HL-60 (cell line): ENCODE measurements around the gene RNF121.

ENCODE experiments used
- DNase-seq, 2 experiments: peaks; one replicate each; pipeline ENCODE4 v3.0.0-alpha.2; 2010 to 2020; ENCODE audit warnings: low read depth in 1 of 2, low spot score in 1 of 2
- H3K27ac ChIP-seq: fragments of 250-450 bp; sonication (Bioruptor Pico); replicated peaks from 2 replicates; pipeline ENCODE4 v1.5.1; 2020; ENCODE audit warnings: mild to moderate bottlenecking, moderate library complexity
- H3K27me3 ChIP-seq: fragments of 250-450 bp; sonication (Bioruptor Pico); 2 replicates; pipeline ENCODE4 v1.5.1; 2021; ENCODE audit warnings: mild to moderate bottlenecking, moderate library complexity; ENCODE audit not compliant: insufficient read depth, poor library complexity, severe bottlenecking
- H3K4me3 ChIP-seq: replicated peaks from 2 replicates; pipeline ENCODE4 v1.5.1; 2011; ENCODE audit warnings: mild to moderate bottlenecking, control low read depth, low read length; ENCODE audit not compliant: insufficient read depth
- GABPA ChIP-seq: IDR thresholded peaks from 2 replicates; pipeline ENCODE4 v1.6.1; 2012; ENCODE audit warnings: low read depth
- POLR2AphosphoS5 ChIP-seq: IDR thresholded peaks from 2 replicates; pipeline ENCODE4 v1.6.1; 2012; ENCODE audit warnings: low read depth
- SPI1 ChIP-seq: IDR thresholded peaks from 2 replicates; pipeline ENCODE4 v1.6.1; 2012; ENCODE audit warnings: low read depth, mild to moderate bottlenecking, borderline replicate concordance
- TF ChIP-seq, protein P1 (sequence below): IDR thresholded peaks from one replicate; pipeline ENCODE4 v1.5.1; 2011; ENCODE audit warnings: low read length, control low read depth, inconsistent platforms; ENCODE audit not compliant: insufficient read depth
- TF ChIP-seq, protein P2 (sequence below): IDR thresholded peaks from 2 replicates; pipeline ENCODE4 v1.6.1; 2012; ENCODE audit warnings: low read depth; ENCODE audit not compliant: insufficient replicate concordance

The RNF121 gene

DNA sequence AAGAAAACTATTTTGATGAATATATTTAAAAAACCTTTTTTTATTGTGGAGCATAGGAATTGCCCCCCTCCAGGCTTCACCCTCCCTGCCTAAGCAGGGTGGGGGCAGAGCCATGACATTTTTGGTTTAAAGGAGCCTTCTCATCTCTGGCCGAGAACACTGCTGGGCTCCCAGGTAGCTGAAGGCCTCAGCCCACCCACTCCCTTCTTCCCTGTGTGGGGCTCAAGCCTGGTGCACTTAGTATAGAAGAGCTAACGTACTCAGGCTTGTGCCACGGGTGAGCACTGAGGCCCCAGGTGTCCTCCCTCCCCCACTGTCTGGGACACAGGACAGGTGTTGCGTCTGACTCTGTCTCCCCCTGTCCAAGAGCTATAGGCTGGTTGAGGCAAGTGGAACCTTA lies 67.7 kb downstream of the RNF121 start:
- Histone ChIP-seq H3K27ac (peak overlapping the region; percentile 40), H3K27me3 (no peaks in the 10 kb centered on the region), H3K4me3 (no peak overlapping the region)
- no peak for DNase-seq
- TF ChIP-seq, protein P1, sequence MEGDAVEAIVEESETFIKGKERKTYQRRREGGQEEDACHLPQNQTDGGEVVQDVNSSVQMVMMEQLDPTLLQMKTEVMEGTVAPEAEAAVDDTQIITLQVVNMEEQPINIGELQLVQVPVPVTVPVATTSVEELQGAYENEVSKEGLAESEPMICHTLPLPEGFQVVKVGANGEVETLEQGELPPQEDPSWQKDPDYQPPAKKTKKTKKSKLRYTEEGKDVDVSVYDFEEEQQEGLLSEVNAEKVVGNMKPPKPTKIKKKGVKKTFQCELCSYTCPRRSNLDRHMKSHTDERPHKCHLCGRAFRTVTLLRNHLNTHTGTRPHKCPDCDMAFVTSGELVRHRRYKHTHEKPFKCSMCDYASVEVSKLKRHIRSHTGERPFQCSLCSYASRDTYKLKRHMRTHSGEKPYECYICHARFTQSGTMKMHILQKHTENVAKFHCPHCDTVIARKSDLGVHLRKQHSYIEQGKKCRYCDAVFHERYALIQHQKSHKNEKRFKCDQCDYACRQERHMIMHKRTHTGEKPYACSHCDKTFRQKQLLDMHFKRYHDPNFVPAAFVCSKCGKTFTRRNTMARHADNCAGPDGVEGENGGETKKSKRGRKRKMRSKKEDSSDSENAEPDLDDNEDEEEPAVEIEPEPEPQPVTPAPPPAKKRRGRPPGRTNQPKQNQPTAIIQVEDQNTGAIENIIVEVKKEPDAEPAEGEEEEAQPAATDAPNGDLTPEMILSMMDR = no peak
- TF ChIP-seq SPI1 = no peak
- no peak for TF ChIP-seq GABPA
- TF ChIP-seq POLR2AphosphoS5 = no peak
- TF ChIP-seq, protein P2, sequence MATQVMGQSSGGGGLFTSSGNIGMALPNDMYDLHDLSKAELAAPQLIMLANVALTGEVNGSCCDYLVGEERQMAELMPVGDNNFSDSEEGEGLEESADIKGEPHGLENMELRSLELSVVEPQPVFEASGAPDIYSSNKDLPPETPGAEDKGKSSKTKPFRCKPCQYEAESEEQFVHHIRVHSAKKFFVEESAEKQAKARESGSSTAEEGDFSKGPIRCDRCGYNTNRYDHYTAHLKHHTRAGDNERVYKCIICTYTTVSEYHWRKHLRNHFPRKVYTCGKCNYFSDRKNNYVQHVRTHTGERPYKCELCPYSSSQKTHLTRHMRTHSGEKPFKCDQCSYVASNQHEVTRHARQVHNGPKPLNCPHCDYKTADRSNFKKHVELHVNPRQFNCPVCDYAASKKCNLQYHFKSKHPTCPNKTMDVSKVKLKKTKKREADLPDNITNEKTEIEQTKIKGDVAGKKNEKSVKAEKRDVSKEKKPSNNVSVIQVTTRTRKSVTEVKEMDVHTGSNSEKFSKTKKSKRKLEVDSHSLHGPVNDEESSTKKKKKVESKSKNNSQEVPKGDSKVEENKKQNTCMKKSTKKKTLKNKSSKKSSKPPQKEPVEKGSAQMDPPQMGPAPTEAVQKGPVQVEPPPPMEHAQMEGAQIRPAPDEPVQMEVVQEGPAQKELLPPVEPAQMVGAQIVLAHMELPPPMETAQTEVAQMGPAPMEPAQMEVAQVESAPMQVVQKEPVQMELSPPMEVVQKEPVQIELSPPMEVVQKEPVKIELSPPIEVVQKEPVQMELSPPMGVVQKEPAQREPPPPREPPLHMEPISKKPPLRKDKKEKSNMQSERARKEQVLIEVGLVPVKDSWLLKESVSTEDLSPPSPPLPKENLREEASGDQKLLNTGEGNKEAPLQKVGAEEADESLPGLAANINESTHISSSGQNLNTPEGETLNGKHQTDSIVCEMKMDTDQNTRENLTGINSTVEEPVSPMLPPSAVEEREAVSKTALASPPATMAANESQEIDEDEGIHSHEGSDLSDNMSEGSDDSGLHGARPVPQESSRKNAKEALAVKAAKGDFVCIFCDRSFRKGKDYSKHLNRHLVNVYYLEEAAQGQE = no peak

DNA sequence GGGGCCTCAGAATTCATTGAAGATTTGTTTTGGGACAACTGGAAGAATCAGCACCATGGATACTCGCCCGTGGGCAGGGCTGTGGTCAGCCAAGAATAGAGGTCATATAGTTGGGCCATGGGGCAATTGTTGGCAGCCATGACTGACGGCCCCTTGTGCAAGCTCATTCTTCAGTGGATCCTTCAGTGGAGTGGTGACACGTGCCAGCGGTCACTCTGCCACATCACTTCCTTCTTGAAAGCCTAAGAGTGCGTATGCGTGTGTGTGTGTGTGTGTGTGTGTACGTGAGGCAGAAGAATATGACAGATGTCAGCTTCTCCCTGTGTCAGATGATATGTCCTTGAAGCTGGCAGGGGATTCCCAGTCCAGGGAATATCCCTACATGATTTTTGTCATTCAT lies 68.1 kb downstream of the RNF121 start:
- Histone ChIP-seq H3K27ac (peak overlapping the region; percentile 40), H3K27me3 (no peaks in the 10 kb centered on the region), H3K4me3 (no peak overlapping the region)
- TF ChIP-seq, protein P1 = no peak
- TF ChIP-seq POLR2AphosphoS5 (0 out of 2 replicates have a peak, but pooled peaks have one; percentile 22), GABPA (no peak), SPI1 (no peak; the same call in 1 of the 2 replicates)
- TF ChIP-seq, protein P2 = peak; percentile 69
- peak; percentile 50 to 81 for DNase-seq

DNA sequence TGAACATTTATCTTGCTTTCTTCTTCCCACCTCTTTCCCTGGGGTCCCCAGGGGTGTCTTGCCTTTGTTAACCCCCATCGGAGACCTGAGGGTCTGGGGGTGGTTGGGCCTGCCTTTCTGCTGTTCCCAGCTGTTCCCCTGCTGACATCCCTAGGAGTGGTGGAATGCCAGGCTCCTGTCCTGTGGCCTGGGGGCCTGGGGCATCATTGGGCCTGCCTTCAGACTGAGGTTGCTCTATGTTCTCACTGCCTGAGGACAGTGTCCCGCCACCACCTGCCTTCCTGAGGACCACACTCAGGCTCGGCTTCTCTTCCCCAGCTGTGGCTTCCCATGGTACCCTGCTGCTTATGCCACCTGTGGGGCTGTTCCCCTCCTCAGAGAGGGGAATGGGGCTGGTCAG lies 68.7 kb downstream of the RNF121 start:
- no peaks in the 10 kb centered on the region for H3K27me3 ChIP-seq
- no peak overlapping the region for H3K27ac ChIP-seq
- H3K4me3 ChIP-seq = no peak overlapping the region
- DNase-seq = no peak
- no peak for TF ChIP-seq POLR2AphosphoS5
- TF ChIP-seq, protein P1 = no peak
- TF ChIP-seq, protein P2 = no peak
- TF ChIP-seq SPI1 = no peak
